Caco-2 (cell line): ENCODE data around the gene KY. TPM values are rescaled to one million over a fixed set of nuclear protein-coding genes. Genes with fewer than 3 reads are reported as not detected.

Experiments
- BruUV-seq: library from RNA; stranded (reverse); fragments of 400-500 nt; replicated peaks from 2 replicates; lab custom pipeline; 2021; lab: Mats Ljungman, UMichigan
- CTCF ChIA-PET: fragments of 300-600 bp; sonication (Branson Sonifier 250); formaldehyde crosslinking; loops from one replicate; lab custom pipeline; 2022; ENCODE audit warnings: antibody characterized with exemption; lab: Charles Lee
- POLR2A ChIA-PET: fragments of 300-600 bp; sonication (Branson Sonifier 250); formaldehyde crosslinking; loops from one replicate; lab custom pipeline; 2022; ENCODE audit warnings: antibody characterized with exemption; lab: Charles Lee
- DNase-seq, 2 experiments: peaks; one replicate each; pipeline versions ENCODE4 v3.0.0 to v3.0.0-alpha.2; 2020 to 2022
- H3K27me3 ChIP-seq: replicated peaks from 2 replicates; pipeline ENCODE4 v1.6.0; 2011; ENCODE audit warnings: low read length; ENCODE audit not compliant: control insufficient read depth, insufficient read depth
- H3K36me3 ChIP-seq: 2 replicates; pipeline ENCODE4 v1.5.1; 2011; ENCODE audit warnings: low read length; ENCODE audit not compliant: control insufficient read depth, insufficient read depth
- H3K4me1 ChIP-seq: fragments of 250-450 bp; sonication (Bioruptor Pico); 2 replicates; pipeline ENCODE4 v1.5.1; 2020; ENCODE audit warnings: mild to moderate bottlenecking
- H3K4me3 ChIP-seq: 2 replicates; pipeline ENCODE4 v1.5.1; 2011; ENCODE audit warnings: low read depth, mild to moderate bottlenecking, control low read depth, low read length
- H3K9me3 ChIP-seq: fragments of 250-450 bp; sonication (Bioruptor Pico); 2 replicates; pipeline ENCODE4 v1.5.1; 2020; ENCODE audit warnings: mild to moderate bottlenecking, moderate library complexity
- H3K27ac Mint-ChIP-seq: one replicate; pipeline ENCODE4 v1.8.0; 2022; ENCODE audit warnings: mixed read lengths; ENCODE audit not compliant: unreplicated experiment
- H3K27me3 Mint-ChIP-seq: one replicate; pipeline ENCODE4 v1.8.0; 2022; ENCODE audit warnings: mixed read lengths; ENCODE audit not compliant: insufficient read depth, unreplicated experiment
- H3K36me3 Mint-ChIP-seq: one replicate; pipeline ENCODE4 v1.8.0; 2022; ENCODE audit warnings: mild to moderate bottlenecking, mixed read lengths; ENCODE audit not compliant: insufficient read depth, unreplicated experiment
- H3K4me1 Mint-ChIP-seq: one replicate; pipeline ENCODE4 v1.8.0; 2022; ENCODE audit warnings: low read depth, mixed read lengths; ENCODE audit not compliant: unreplicated experiment
- H3K4me3 Mint-ChIP-seq: one replicate; pipeline ENCODE4 v1.8.0; 2022; ENCODE audit warnings: mild to moderate bottlenecking, moderate library complexity, mixed read lengths; ENCODE audit not compliant: unreplicated experiment
- H3K9me3 Mint-ChIP-seq: one replicate; pipeline ENCODE4 v1.8.0; 2022; ENCODE audit warnings: mixed read lengths; ENCODE audit not compliant: unreplicated experiment
- CTCF ChIP-seq, 2 experiments: fragments of 200-600 bp in 1 of 2; IDR thresholded peaks; 1 replicate in 1 of 2; 2 replicates in 1 of 2; pipeline versions ENCODE4 v1.5.1 to v1.8.0; 2011 to 2022; ENCODE audit warnings: antibody characterized with exemption in 1 of 2, control low read depth in 1 of 2, inconsistent platforms in 1 of 2, low read depth in 1 of 2, low read length in 1 of 2, mild to moderate bottlenecking in 1 of 2, moderate library complexity in 1 of 2; ENCODE audit not compliant: insufficient read depth in 1 of 2, severe bottlenecking in 1 of 2, unreplicated experiment in 1 of 2
- intact Hi-C: fragments of 100-400 bp; cut with micrococcal nuclease; formaldehyde crosslinking; loops from one replicate; pipeline ENCODE4 v1.10.0; 2022; ENCODE audit not compliant: unreplicated experiment
- total RNA-seq: library from RNA; stranded (reverse); gene quantifications from 2 replicates; pipeline ENCODE4 v1.2.3, GENCODE V29; 2022

The KY gene
- total RNA-seq, 1 experiment from 2014 or later: not detected

- CTCF ChIA-PET: no interaction called here
- H3K27me3 Mint-ChIP-seq: peaks cover 18% of the 10 kb centered on the region
Measured at GRCh38 chr3:134603956-134604355, 46.9 kb downstream of the KY start.

GRCh38 chr3:134603480-134603879, 47.3 kb downstream of the KY start:
- Mint-ChIP-seq H3K27me3 (peaks cover 14% of the 10 kb centered on the region), H3K4me1 (no peaks in the 10 kb centered on the region)

More at GRCh38 chr3:134603956-134604355, 46.9 kb downstream of the KY start:
- intact Hi-C loops: loop anchor here (5.0 kb wide), 2 partner anchors 193 to 1288 kb away; partner anchors contain the start of gene EPHB1
- BruUV-seq: no TSS peak
- H3K27me3 ChIP-seq: no peaks in the 10 kb centered on the region
- no peaks in the 10 kb centered on the region for H3K36me3 ChIP-seq
- H3K9me3 Mint-ChIP-seq: no peaks in the 10 kb centered on the region
- no peak overlapping the region for H3K4me3 Mint-ChIP-seq
- TF ChIP-seq CTCF (IDR thresholded peaks at IDR 0.05; ENCODE audit: insufficient read depth in 1 of 2, low read depth in 1 of 2, low read length in 1 of 2, severe bottlenecking in 1 of 2, unreplicated experiment in 1 of 2): no peak
- no peaks in the 10 kb centered on the region for H3K9me3 ChIP-seq
- no peaks in the 10 kb centered on the region for H3K4me1 ChIP-seq
- POLR2A ChIA-PET: no interaction called here
- no peaks in the 10 kb centered on the region for H3K4me1 Mint-ChIP-seq
- H3K27ac Mint-ChIP-seq: no peak overlapping the region
- no peak overlapping the region for H3K4me3 ChIP-seq
- H3K36me3 Mint-ChIP-seq: no peaks in the 10 kb centered on the region
- DNase-seq: no peak

GRCh38 chr3:134602440-134602814, 48.4 kb downstream of the KY start:
- CTCF ChIA-PET: interaction anchor here (2.2 kb wide), 1 partner anchor 153 kb away, joined by 7 read pairs; no protein-coding TSS in a partner anchor
- Histone ChIP-seq H3K27me3 (no peaks in the 10 kb centered on the region), H3K36me3 (no peaks in the 10 kb centered on the region), H3K4me3 (no peak overlapping the region), H3K9me3 (no peaks in the 10 kb centered on the region), H3K4me1 (no peaks in the 10 kb centered on the region)
- H3K27ac Mint-ChIP-seq: no peak overlapping the region
- no peak for DNase-seq
- no peak overlapping the region for H3K4me3 Mint-ChIP-seq
- POLR2A ChIA-PET: no interaction called here
- intact Hi-C loops: loop anchor here (5.0 kb wide), 2 partner anchors 195 to 1290 kb away; partner anchors contain the start of gene EPHB1
- H3K9me3 Mint-ChIP-seq: no peaks in the 10 kb centered on the region
- no peaks in the 10 kb centered on the region for H3K36me3 Mint-ChIP-seq
- no TSS peak for BruUV-seq
- TF ChIP-seq CTCF (IDR thresholded peaks at IDR 0.05; ENCODE audit: insufficient read depth in 1 of 2, low read depth in 1 of 2, low read length in 1 of 2, severe bottlenecking in 1 of 2, unreplicated experiment in 1 of 2): no peak
- peaks cover 14% of the 10 kb centered on the region for H3K27me3 Mint-ChIP-seq
- H3K4me1 Mint-ChIP-seq: no peaks in the 10 kb centered on the region

More at GRCh38 chr3:134603480-134603879, 47.3 kb downstream of the KY start:
- DNase-seq: no peak
- Mint-ChIP-seq H3K27ac (no peak overlapping the region), H3K36me3 (no peaks in the 10 kb centered on the region), H3K4me3 (no peak overlapping the region), H3K9me3 (no peaks in the 10 kb centered on the region)
- POLR2A ChIA-PET: no interaction called here
- no TSS peak for BruUV-seq
- Histone ChIP-seq H3K36me3 (no peaks in the 10 kb centered on the region), H3K27me3 (no peaks in the 10 kb centered on the region), H3K4me1 (no peaks in the 10 kb centered on the region), H3K9me3 (no peaks in the 10 kb centered on the region), H3K4me3 (no peak overlapping the region)
- no peak for TF ChIP-seq CTCF (IDR thresholded peaks at IDR 0.05; ENCODE audit: insufficient read depth in 1 of 2, low read depth in 1 of 2, low read length in 1 of 2, severe bottlenecking in 1 of 2, unreplicated experiment in 1 of 2)
- CTCF ChIA-PET: interaction anchor here (0.5 kb wide), 1 partner anchor 33 kb away, joined by 4 read pairs; no protein-coding TSS in a partner anchor
- intact Hi-C loops: loop anchor here (5.0 kb wide), 2 partner anchors 194 to 1289 kb away; partner anchors contain the start of gene EPHB1
